ENCODE results near the gene ECI1. TPM values are rescaled to one million over a fixed set of nuclear protein-coding genes. Genes with fewer than 3 reads are reported as not detected.

The ECI1 gene
- total and polyA plus RNA-seq, 2 of the 13 experiments (the other 11 are each of a cell fraction or from before 2014, with no cell fraction given) = 82.0 to 102 TPM

DNA sequence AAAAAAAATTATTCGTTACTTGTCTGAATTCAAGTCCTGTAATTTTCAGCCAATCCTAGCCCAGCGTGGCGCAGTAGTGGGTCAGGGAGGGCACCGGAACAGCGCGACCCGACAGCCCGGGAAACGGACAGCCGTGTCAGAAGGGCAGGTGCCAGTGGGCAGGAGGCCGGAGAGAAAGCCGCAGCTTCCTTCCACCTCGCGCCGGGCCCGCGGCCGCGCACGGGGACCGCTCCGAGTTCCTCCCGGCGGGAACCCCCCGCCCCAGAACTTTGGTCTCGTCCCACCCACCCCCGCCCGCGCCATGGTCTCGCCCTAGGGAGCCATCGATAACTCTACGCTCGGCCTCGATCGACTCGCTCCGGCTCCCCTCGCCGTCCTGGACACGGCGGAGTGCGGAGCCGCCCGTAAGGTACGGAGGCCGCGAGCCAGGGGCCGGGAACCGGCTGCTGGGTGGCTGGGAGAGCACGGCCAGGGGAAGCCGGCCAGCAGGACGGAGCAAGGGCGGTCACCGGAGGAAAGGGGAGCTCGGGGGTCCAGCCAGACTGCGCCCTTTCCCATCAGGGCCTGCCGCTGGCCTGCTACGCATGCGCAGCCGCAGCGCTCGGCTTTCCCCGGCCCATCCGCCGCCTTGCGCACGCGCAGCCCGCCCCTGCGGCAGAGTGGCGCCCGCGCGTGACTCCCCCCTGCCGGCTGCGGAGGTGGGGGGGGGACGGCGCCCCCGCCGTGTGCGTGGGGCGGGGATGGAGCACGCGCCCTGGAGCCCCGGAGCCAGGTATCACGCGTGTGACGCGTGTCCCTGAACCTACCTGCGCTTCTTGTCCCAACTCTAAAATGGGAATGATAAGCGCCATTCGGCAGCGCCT is 46.1 kb downstream of the ECI1 start, which contains the start of gene MLST8 (continued):
- TF ChIP-seq, protein P1, sequence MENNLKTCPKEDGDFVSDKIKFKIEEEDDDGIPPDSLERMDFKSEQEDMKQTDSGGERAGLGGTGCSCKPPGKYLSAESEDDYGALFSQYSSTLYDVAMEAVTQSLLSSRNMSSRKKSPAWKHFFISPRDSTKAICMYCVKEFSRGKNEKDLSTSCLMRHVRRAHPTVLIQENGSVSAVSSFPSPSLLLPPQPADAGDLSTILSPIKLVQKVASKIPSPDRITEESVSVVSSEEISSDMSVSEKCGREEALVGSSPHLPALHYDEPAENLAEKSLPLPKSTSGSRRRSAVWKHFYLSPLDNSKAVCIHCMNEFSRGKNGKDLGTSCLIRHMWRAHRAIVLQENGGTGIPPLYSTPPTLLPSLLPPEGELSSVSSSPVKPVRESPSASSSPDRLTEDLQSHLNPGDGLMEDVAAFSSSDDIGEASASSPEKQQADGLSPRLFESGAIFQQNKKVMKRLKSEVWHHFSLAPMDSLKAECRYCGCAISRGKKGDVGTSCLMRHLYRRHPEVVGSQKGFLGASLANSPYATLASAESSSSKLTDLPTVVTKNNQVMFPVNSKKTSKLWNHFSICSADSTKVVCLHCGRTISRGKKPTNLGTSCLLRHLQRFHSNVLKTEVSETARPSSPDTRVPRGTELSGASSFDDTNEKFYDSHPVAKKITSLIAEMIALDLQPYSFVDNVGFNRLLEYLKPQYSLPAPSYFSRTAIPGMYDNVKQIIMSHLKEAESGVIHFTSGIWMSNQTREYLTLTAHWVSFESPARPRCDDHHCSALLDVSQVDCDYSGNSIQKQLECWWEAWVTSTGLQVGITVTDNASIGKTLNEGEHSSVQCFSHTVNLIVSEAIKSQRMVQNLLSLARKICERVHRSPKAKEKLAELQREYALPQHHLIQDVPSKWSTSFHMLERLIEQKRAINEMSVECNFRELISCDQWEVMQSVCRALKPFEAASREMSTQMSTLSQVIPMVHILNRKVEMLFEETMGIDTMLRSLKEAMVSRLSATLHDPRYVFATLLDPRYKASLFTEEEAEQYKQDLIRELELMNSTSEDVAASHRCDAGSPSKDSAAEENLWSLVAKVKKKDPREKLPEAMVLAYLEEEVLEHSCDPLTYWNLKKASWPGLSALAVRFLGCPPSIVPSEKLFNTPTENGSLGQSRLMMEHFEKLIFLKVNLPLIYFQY (CRISPR knock-in tag; IDR thresholded peaks at IDR 0.05; ENCODE audit: borderline replicate concordance) = 0 out of 2 replicates have a peak, but pooled peaks have one; percentile 22
- peak; percentile 70; the same call in 1 of the 2 replicates for TF ChIP-seq MIER3 (CRISPR knock-in tag; IDR thresholded peaks at IDR 0.05; ENCODE audit: borderline replicate concordance)
- peak; percentile 49 for TF ChIP-seq ZNF143 (CRISPR knock-in tag; IDR thresholded peaks at IDR 0.05)
- TF ChIP-seq TCF7L2 (IDR thresholded peaks at IDR 0.05; ENCODE audit: low read depth, low read length) = no peak
- TF ChIP-seq, protein P2, sequence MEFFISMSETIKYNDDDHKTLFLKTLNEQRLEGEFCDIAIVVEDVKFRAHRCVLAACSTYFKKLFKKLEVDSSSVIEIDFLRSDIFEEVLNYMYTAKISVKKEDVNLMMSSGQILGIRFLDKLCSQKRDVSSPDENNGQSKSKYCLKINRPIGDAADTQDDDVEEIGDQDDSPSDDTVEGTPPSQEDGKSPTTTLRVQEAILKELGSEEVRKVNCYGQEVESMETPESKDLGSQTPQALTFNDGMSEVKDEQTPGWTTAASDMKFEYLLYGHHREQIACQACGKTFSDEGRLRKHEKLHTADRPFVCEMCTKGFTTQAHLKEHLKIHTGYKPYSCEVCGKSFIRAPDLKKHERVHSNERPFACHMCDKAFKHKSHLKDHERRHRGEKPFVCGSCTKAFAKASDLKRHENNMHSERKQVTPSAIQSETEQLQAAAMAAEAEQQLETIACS (CRISPR knock-in tag; IDR thresholded peaks at IDR 0.05) = no peak; the same call in 1 of the 2 replicates
- peak; percentile 72 for TF ChIP-seq TOPORS (CRISPR knock-in tag; IDR thresholded peaks at IDR 0.05)
- TF ChIP-seq ZNF225 (CRISPR knock-in tag; IDR thresholded peaks at IDR 0.05) = 0 out of 2 replicates have a peak, but pooled peaks have one; percentile 46
- TF ChIP-seq ZFP41 (CRISPR knock-in tag; IDR thresholded peaks at IDR 0.05; ENCODE audit: borderline replicate concordance) = peak; percentile 35; the same call in 1 of the 2 replicates
- TF ChIP-seq BHLHE40 (IDR thresholded peaks at IDR 0.05; ENCODE audit: low read length) = peak; percentile 92
- TF ChIP-seq RXRB (CRISPR knock-in tag; IDR thresholded peaks at IDR 0.05; ENCODE audit: borderline replicate concordance) = no peak; the same call in 1 of the 2 replicates
- peak; percentile 74; the same call in 1 of the 2 replicates for TF ChIP-seq ZNF879 (CRISPR knock-in tag; IDR thresholded peaks at IDR 0.05)
- TF ChIP-seq ZKSCAN1 (IDR thresholded peaks at IDR 0.05; ENCODE audit: low read length) = 0 out of 2 replicates have a peak, but pooled peaks have one; percentile 7
- TF ChIP-seq SATB2 (CRISPR knock-in tag; IDR thresholded peaks at IDR 0.05) = 0 out of 2 replicates have a peak, but pooled peaks have one; percentile 53
- TF ChIP-seq ZNF674 (CRISPR knock-in tag; IDR thresholded peaks at IDR 0.05; ENCODE audit: low read depth) = no peak
- TF ChIP-seq ZNF33A (CRISPR knock-in tag; IDR thresholded peaks at IDR 0.05; ENCODE audit: borderline replicate concordance) = no peak
- TF ChIP-seq, protein P3, sequence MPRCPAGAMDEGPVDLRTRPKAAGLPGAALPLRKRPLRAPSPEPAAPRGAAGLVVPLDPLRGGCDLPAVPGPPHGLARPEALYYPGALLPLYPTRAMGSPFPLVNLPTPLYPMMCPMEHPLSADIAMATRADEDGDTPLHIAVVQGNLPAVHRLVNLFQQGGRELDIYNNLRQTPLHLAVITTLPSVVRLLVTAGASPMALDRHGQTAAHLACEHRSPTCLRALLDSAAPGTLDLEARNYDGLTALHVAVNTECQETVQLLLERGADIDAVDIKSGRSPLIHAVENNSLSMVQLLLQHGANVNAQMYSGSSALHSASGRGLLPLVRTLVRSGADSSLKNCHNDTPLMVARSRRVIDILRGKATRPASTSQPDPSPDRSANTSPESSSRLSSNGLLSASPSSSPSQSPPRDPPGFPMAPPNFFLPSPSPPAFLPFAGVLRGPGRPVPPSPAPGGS (CRISPR knock-in tag; IDR thresholded peaks at IDR 0.05) = peak; percentile 86
- 0 out of 2 replicates have a peak, but pooled peaks have one; percentile 26 for TF ChIP-seq NR1H2 (CRISPR knock-in tag; IDR thresholded peaks at IDR 0.05; ENCODE audit: borderline replicate concordance, low read depth)
- TF ChIP-seq ZFP90 (CRISPR knock-in tag; IDR thresholded peaks at IDR 0.05; ENCODE audit: borderline replicate concordance) = peak; percentile 28; the same call in 1 of the 2 replicates
- TF ChIP-seq, protein P4, sequence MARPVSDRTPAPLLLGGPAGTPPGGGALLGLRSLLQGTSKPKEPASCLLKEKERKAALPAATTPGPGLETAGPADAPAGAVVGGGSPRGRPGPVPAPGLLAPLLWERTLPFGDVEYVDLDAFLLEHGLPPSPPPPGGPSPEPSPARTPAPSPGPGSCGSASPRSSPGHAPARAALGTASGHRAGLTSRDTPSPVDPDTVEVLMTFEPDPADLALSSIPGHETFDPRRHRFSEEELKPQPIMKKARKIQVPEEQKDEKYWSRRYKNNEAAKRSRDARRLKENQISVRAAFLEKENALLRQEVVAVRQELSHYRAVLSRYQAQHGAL (CRISPR knock-in tag; IDR thresholded peaks at IDR 0.05; ENCODE audit: not compliant biosample characterization) = no peak
- TF ChIP-seq JARID2 (CRISPR knock-in tag; IDR thresholded peaks at IDR 0.05; ENCODE audit: insufficient replicate concordance) = peak; percentile 71
- peak; percentile 97 for TF ChIP-seq SRF (IDR thresholded peaks at IDR 0.05; ENCODE audit: low read depth, low read length)
- peak; percentile 75; the same call in 1 of the 2 replicates for TF ChIP-seq PHF20 (CRISPR knock-in tag; IDR thresholded peaks at IDR 0.05)

All from HepG2 (cell line).